GM12891 (cell line): ENCODE data around the gene TMEM132D.

Experiments
- PAX5 ChIP-seq: IDR thresholded peaks from 2 replicates; pipeline ENCODE4 v1.6.1; 2011; ENCODE audit warnings: low read length, moderate library complexity, mild to moderate bottlenecking; ENCODE audit not compliant: insufficient read depth, severe bottlenecking
- POLR2A ChIP-seq: IDR thresholded peaks from 2 replicates; pipeline ENCODE4 v1.6.1; 2011; ENCODE audit warnings: low read depth, low read length, control low read depth
- POLR2AphosphoS5 ChIP-seq: IDR thresholded peaks from 2 replicates; pipeline ENCODE4 v1.6.1; 2011; ENCODE audit warnings: low read depth, low read length, control low read depth
- POU2F2 ChIP-seq: IDR thresholded peaks from 2 replicates; pipeline ENCODE4 v1.6.1; 2011; ENCODE audit warnings: low read depth, mild to moderate bottlenecking, control low read depth, low read length, moderate library complexity
- TAF1 ChIP-seq: IDR thresholded peaks from 2 replicates; pipeline ENCODE4 v1.6.1; 2011; ENCODE audit warnings: low read depth, low read length, control low read depth

- TF ChIP-seq POLR2A (no peak), TAF1 (no peak), POLR2AphosphoS5 (no peak), PAX5 (no peak), POU2F2 (no peak)
Observed at GRCh38 chr12:129075460-129076208, 828.2 kb downstream of the TMEM132D start.
